ENCODE measurements around the gene CFAP20DC.
"Not testable (repeated sequence)": the region's sequence is repeated elsewhere in the genome, so short reads cannot be mapped to it uniquely, and the experiment has no call there.

Gene CFAP20DC

DNA sequence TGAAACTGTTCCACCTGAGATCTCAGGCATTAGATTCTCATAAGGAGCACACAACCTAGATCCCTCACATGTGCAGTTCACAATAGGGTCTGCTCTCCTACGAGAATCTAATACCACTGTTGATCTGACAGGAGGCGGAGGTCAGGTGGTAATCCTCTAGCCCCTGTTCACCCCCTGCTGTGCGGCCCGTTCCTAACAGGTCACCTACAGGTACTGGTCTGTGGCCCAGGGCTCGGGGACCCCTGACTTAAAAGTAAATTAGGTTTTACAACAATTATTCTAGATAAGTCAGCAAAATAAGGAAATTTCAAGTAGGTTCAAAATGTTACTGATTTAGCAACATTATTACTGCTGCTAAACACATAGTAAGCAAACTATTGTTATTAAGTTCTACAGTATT is 58.2 kb downstream of the CFAP20DC start:
- Histone ChIP-seq H3K27me3 (ENCODE audit: control insufficient read depth, insufficient read depth, low read length) (no peaks in the 10 kb centered on the region), H3K4me1 (ENCODE audit: control insufficient read depth, insufficient read depth, low read length) (no peaks in the 10 kb centered on the region), H3K4me3 (ENCODE audit: low read depth, low read length) (no peak overlapping the region), H3K36me3 (ENCODE audit: control insufficient read depth, insufficient read depth, low read length) (no peaks in the 10 kb centered on the region), H3K9me3 (ENCODE audit: control insufficient read depth, insufficient read depth, low read length) (no peaks in the 10 kb centered on the region), H3K9ac (ENCODE audit: low read depth, low read length) (no peak overlapping the region)

DNA sequence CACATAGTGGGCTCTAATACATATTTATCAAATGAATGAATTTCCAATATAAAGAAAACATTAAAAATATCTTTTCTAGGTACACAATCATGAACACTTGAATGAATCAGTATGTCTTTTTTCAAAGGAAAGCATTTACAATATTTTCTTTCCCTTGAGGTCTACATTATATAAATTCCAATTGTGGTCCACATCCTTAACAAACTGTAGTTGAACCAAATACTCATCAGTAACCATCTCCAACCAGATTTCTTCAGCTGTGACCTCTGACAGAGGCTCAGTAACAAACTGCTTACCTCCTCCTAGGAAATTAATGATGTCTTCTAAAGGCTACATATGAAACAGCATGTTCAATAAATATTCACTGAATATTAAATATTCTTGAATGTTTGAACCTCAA is 58.8 kb downstream of the CFAP20DC start:
- no peaks in the 10 kb centered on the region for H3K27me3 ChIP-seq (ENCODE audit: control insufficient read depth, insufficient read depth, low read length)
- H3K4me3 ChIP-seq (ENCODE audit: low read depth, low read length): no peak overlapping the region
- H3K4me1 ChIP-seq (ENCODE audit: control insufficient read depth, insufficient read depth, low read length): no peaks in the 10 kb centered on the region
- no peaks in the 10 kb centered on the region for H3K36me3 ChIP-seq (ENCODE audit: control insufficient read depth, insufficient read depth, low read length)
- no peaks in the 10 kb centered on the region for H3K9me3 ChIP-seq (ENCODE audit: control insufficient read depth, insufficient read depth, low read length)
- no peak overlapping the region for H3K9ac ChIP-seq (ENCODE audit: low read depth, low read length)

DNA sequence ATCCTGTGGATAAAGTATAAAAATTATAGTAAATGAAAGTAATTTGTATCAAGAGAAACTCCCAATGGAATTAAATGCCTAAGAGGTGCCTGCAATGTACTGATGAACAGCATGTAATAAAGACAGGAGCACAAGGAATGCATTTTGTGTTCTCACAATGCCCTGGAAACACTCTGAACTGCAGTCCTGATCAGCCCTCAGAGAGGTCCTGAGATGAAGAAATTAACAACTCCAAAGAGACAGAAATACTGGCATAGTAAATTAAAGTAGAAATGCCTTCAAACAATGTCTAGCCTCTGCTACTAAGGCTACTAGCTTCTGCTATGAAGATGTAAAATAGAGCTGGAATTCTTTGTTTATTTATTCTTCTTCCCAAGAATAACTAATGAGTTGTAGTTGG is 59.9 kb downstream of the CFAP20DC start:
- Histone ChIP-seq H3K36me3 (ENCODE audit: control insufficient read depth, insufficient read depth, low read length) (no peaks in the 10 kb centered on the region), H3K9me3 (ENCODE audit: control insufficient read depth, insufficient read depth, low read length) (no peaks in the 10 kb centered on the region), H3K4me1 (ENCODE audit: control insufficient read depth, insufficient read depth, low read length) (no peaks in the 10 kb centered on the region), H3K4me3 (ENCODE audit: low read depth, low read length) (no peak overlapping the region), H3K27me3 (ENCODE audit: control insufficient read depth, insufficient read depth, low read length) (no peaks in the 10 kb centered on the region), H3K9ac (ENCODE audit: low read depth, low read length) (no peak overlapping the region)

DNA sequence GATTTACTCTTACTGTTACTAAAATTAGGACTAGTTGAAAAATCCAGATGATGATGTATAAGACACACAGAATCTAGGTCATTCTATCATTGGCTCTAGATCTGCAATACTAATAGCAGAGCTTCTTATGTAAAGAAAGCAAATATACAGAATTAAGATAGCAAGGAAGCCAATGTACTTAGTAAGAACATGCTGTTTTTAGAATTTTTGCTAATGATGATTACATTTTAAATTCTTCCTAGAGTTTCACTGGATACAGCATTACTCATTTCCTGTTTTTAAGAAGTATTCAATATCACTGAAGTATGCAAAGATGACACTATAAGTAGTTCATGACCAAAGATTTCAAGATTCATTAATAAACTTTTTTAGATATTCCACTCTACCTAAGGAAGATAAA is 60.7 kb downstream of the CFAP20DC start:
- H3K4me3 ChIP-seq (ENCODE audit: low read depth, low read length): no peak overlapping the region
- no peaks in the 10 kb centered on the region for H3K4me1 ChIP-seq (ENCODE audit: control insufficient read depth, insufficient read depth, low read length)
- H3K9ac ChIP-seq (ENCODE audit: low read depth, low read length): no peak overlapping the region
- H3K27me3 ChIP-seq (ENCODE audit: control insufficient read depth, insufficient read depth, low read length): no peaks in the 10 kb centered on the region
- no peaks in the 10 kb centered on the region for H3K9me3 ChIP-seq (ENCODE audit: control insufficient read depth, insufficient read depth, low read length)
- H3K36me3 ChIP-seq (ENCODE audit: control insufficient read depth, insufficient read depth, low read length): no peaks in the 10 kb centered on the region

DNA sequence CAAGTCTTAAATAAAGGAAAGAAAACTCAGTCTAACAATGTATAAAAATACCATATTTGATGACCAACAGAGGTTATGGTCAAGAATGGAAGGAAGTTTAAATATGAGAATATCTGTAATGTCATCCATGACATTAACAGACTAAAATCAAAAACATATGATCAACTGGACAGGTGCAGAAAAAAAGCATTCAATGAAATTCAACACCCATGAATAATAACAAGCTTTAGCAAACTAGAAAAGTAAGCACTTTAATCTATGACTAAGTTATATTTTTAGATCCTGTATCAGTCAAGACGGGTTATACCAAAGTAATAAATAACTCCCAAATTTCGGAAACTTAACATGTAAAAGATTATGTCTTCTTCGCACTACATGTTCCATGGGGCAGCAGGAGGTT is 61.8 kb downstream of the CFAP20DC start:
- no peak overlapping the region for H3K4me3 ChIP-seq (ENCODE audit: low read depth, low read length)

DNA sequence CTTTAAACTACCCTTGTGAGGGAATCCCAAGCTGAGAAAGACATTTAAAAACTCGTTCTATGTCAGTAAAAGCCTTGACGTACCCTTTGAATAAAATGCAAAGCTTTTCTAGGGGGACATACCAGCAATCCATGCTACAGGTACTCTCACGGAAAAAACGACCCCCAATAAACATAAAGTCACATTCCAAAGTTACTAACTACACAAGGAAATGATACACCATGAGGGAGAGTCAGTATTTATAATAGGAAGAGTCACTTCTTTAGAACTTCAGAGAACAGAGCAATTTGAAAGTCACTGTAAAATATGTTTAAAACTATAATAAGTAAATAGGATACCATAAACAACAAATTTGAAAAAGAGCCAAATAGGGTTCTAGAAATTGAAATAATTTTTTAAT is 63.2 kb downstream of the CFAP20DC start:
- Histone ChIP-seq H3K36me3 (ENCODE audit: control insufficient read depth, insufficient read depth, low read length) (no peaks in the 10 kb centered on the region), H3K4me3 (ENCODE audit: low read depth, low read length) (no peak overlapping the region), H3K9me3 (ENCODE audit: control insufficient read depth, insufficient read depth, low read length) (no peaks in the 10 kb centered on the region), H3K27me3 (ENCODE audit: control insufficient read depth, insufficient read depth, low read length) (no peaks in the 10 kb centered on the region), H3K4me1 (ENCODE audit: control insufficient read depth, insufficient read depth, low read length) (no peaks in the 10 kb centered on the region), H3K9ac (ENCODE audit: low read depth, low read length) (no peak overlapping the region)

More for the DNA sequence above, 61.8 kb downstream of the CFAP20DC start:
- Histone ChIP-seq H3K4me1 (ENCODE audit: control insufficient read depth, insufficient read depth, low read length) (no peaks in the 10 kb centered on the region), H3K36me3 (ENCODE audit: control insufficient read depth, insufficient read depth, low read length) (no peaks in the 10 kb centered on the region), H3K9ac (ENCODE audit: low read depth, low read length) (no peak overlapping the region), H3K9me3 (ENCODE audit: control insufficient read depth, insufficient read depth, low read length) (no peaks in the 10 kb centered on the region), H3K27me3 (ENCODE audit: control insufficient read depth, insufficient read depth, low read length) (no peaks in the 10 kb centered on the region)

DNA sequence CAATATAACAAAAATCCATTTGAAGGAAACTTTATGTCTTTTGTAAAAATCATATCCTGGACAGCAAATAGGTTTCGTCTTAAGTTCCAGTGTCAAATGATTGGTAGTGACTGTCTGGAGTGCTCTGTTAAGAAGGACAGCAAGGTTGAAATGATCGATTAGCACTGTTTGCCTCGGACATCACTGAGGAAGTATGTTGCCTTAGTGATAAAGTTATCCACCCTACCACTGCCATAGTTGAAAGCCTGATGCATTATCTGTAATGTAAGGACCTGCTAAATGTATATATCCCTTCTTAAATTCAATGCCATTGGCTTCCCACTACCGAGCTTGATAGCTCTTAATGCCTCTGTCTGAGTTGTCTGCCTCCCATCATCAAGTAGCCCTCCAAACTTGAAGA is 70.0 kb downstream of the CFAP20DC start:
- Histone ChIP-seq H3K4me3 (ENCODE audit: low read depth, low read length) (no peak overlapping the region), H3K27me3 (ENCODE audit: control insufficient read depth, insufficient read depth, low read length) (no peaks in the 10 kb centered on the region), H3K9me3 (ENCODE audit: control insufficient read depth, insufficient read depth, low read length) (no peaks in the 10 kb centered on the region)

DNA sequence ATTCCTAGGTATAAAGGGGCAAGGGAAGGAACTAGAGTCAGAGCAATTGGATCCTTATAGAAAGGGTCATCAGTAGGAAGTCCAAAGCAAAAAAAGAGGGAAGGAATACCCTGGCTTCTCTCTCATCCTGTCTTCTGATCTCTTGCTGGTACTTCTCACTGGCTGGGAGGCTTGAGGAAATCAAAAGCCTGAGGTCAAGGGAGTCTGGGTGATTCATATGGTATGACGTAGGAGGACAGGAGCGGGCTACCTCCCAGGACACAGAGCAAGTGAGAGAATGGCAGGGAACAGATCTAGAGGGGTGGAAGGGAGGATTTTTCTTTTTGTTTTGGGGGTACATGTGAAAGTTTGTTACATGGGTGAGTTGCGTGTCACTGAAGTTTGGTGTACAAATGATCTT is 76.0 kb downstream of the CFAP20DC start:
- Histone ChIP-seq H3K4me1 (ENCODE audit: control insufficient read depth, insufficient read depth, low read length) (no peaks in the 10 kb centered on the region), H3K36me3 (ENCODE audit: control insufficient read depth, insufficient read depth, low read length) (no peaks in the 10 kb centered on the region), H3K9me3 (ENCODE audit: control insufficient read depth, insufficient read depth, low read length) (no peaks in the 10 kb centered on the region), H3K9ac (ENCODE audit: low read depth, low read length) (no peak overlapping the region), H3K4me3 (ENCODE audit: low read depth, low read length) (no peak overlapping the region), H3K27me3 (ENCODE audit: control insufficient read depth, insufficient read depth, low read length) (no peaks in the 10 kb centered on the region)

More for the DNA sequence above, 70.0 kb downstream of the CFAP20DC start:
- Histone ChIP-seq H3K36me3 (ENCODE audit: control insufficient read depth, insufficient read depth, low read length) (no peaks in the 10 kb centered on the region), H3K4me1 (ENCODE audit: control insufficient read depth, insufficient read depth, low read length) (no peaks in the 10 kb centered on the region), H3K9ac (ENCODE audit: low read depth, low read length) (no peak overlapping the region)

DNA sequence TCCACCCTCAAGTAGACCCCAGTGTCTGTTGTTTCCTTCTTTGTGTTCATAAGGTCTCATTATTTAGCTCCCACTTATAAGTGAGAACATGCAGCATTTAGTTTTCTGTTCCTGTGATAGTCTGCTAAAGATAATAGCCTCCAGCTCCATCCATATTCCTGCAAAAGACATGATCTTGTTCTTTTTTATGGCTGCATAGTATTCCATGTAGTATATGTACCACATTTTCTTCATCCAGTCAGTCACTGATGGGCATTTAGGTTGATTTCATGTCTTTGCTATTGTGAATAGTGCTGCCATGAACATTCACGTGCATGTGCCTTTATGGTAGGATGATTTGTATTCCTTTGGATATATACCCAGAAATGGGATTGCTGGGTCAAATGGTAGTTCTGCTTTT is 82.0 kb downstream of the CFAP20DC start:
- not testable (repeated sequence) for H3K27me3 ChIP-seq (ENCODE audit: control insufficient read depth, insufficient read depth, low read length); H3K4me1 ChIP-seq (ENCODE audit: control insufficient read depth, insufficient read depth, low read length); H3K9me3 ChIP-seq (ENCODE audit: control insufficient read depth, insufficient read depth, low read length); H3K36me3 ChIP-seq (ENCODE audit: control insufficient read depth, insufficient read depth, low read length); H3K9ac ChIP-seq (ENCODE audit: low read depth, low read length); H3K4me3 ChIP-seq (ENCODE audit: low read depth, low read length)

DNA sequence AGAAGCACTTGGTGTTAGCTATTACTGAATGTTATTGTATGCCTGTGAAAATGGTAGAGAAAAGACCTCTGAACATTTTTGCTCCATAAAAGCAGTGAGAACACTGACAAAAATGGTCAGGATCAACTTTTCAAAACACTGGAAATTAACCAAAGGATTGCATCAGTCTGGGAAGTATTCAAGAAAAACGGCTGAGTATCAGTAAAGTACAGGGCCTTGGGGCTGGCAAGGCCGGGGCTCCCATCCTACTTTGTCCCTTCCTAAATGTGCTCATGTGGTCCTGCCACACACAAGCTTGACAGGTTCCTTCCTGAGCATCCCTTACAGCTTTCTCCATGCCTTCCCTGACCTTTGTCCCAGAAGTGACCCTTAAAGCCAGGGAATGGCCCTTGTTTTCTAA is 84.0 kb downstream of the CFAP20DC start:
- no peaks in the 10 kb centered on the region for H3K36me3 ChIP-seq (ENCODE audit: control insufficient read depth, insufficient read depth, low read length)
- H3K4me1 ChIP-seq (ENCODE audit: control insufficient read depth, insufficient read depth, low read length): no peaks in the 10 kb centered on the region
- H3K9ac ChIP-seq (ENCODE audit: low read depth, low read length): no peak overlapping the region
- H3K4me3 ChIP-seq (ENCODE audit: low read depth, low read length): no peak overlapping the region
- no peaks in the 10 kb centered on the region for H3K27me3 ChIP-seq (ENCODE audit: control insufficient read depth, insufficient read depth, low read length)
- H3K9me3 ChIP-seq (ENCODE audit: control insufficient read depth, insufficient read depth, low read length): no peaks in the 10 kb centered on the region

DNA sequence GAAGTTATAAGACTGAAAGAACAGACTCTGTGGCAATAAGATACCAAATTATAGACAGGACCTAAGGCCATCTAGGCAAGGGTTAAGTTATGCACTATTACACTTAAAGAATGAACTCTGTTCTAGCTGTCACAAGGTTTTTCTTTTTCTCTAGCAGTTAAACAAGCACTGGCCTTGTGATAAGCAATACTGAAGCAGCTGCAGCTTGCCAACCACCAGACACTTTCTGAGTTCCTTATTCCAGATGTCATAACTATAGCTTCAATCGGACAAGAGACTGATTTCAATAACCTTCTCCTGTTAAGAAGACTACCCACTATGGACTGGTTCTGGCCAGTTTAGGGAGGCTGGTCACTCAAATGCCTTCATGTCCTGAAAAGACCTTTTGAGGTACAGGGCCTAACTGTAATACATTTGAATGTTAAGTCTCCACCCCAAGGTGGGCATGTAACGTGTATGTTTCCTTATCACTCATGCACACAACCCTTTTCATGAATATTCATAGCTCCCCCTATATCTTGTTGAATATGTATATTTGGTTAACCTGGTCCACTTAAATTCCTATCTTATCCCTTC is 85.8 kb downstream of the CFAP20DC start:
- no peak overlapping the region for H3K4me3 ChIP-seq (ENCODE audit: low read depth, low read length)
- H3K9me3 ChIP-seq (ENCODE audit: control insufficient read depth, insufficient read depth, low read length): no peaks in the 10 kb centered on the region
- no peak overlapping the region for H3K9ac ChIP-seq (ENCODE audit: low read depth, low read length)
- no peaks in the 10 kb centered on the region for H3K36me3 ChIP-seq (ENCODE audit: control insufficient read depth, insufficient read depth, low read length)
- no peaks in the 10 kb centered on the region for H3K4me1 ChIP-seq (ENCODE audit: control insufficient read depth, insufficient read depth, low read length)
- H3K27me3 ChIP-seq (ENCODE audit: control insufficient read depth, insufficient read depth, low read length): no peaks in the 10 kb centered on the region

DNA sequence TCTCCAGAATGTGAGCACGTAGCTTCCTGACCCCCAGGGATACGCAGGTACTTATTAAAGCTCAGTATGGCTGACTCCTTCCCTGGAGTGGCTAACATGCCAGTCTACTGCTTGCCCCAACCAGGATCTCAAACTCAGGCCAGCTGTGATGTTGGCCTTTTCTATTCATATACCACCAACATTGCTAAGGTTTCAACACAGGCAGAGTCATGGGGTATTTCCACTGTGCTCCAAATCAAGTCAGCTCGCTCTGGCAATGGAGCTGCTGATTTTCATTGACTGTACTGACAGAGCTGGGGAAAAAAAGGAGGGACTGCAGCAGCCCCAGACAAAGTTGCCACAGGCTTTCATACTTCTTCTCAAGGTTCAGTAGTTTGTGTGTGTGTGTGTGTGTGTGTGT is 87.0 kb downstream of the CFAP20DC start:
- Histone ChIP-seq H3K4me1 (ENCODE audit: control insufficient read depth, insufficient read depth, low read length) (no peaks in the 10 kb centered on the region), H3K9me3 (ENCODE audit: control insufficient read depth, insufficient read depth, low read length) (no peaks in the 10 kb centered on the region), H3K4me3 (ENCODE audit: low read depth, low read length) (no peak overlapping the region), H3K9ac (ENCODE audit: low read depth, low read length) (no peak overlapping the region), H3K27me3 (ENCODE audit: control insufficient read depth, insufficient read depth, low read length) (no peaks in the 10 kb centered on the region), H3K36me3 (ENCODE audit: control insufficient read depth, insufficient read depth, low read length) (no peaks in the 10 kb centered on the region)
